GM18520 (cell line): ENCODE measurements around the gene PLEKHG3.
"Not testable (repeated sequence)": the region's sequence is repeated elsewhere in the genome, so short reads cannot be mapped to it uniquely, and the experiment has no call there.

ENCODE experiments used
- ATAC-seq: cut with Tn5 transposase; IDR thresholded peaks from one replicate; pipeline ENCODE4 v1.9.1; 2021; ENCODE audit not compliant: unreplicated experiment

PLEKHG3 gene

GRCh38 chr14:64704143-64704742 is at the start of gene PLEKHG3:
PLEKHG3 (plus strand) TSS chr14:64704424; CDS start chr14:64727632, 23,208 bp downstream.
- no peak for ATAC-seq

GRCh38 chr14:64654901-64655300 is 49.3 kb upstream of the PLEKHG3 start:
- no peak for ATAC-seq

GRCh38 chr14:64656986-64657385 is 47.2 kb upstream of the PLEKHG3 start:
- no peak for ATAC-seq

- no peak for ATAC-seq
Measured at GRCh38 chr14:64658201-64658600, 46.0 kb upstream of the PLEKHG3 start.

- not testable (repeated sequence) for ATAC-seq
Measured at GRCh38 chr14:64658700-64659264, 45.4 kb upstream of the PLEKHG3 start.

- no peak for ATAC-seq
Measured at GRCh38 chr14:64659366-64659765, 44.9 kb upstream of the PLEKHG3 start.

- ATAC-seq = no peak
Measured at GRCh38 chr14:64663174-64663573, 41.0 kb upstream of the PLEKHG3 start.

- no peak for ATAC-seq
Measured at GRCh38 chr14:64671591-64671990, 32.6 kb upstream of the PLEKHG3 start.

GRCh38 chr14:64673316-64673715 is 30.9 kb upstream of the PLEKHG3 start:
- no peak for ATAC-seq

- no peak for ATAC-seq
Measured at GRCh38 chr14:64673748-64674147, 30.5 kb upstream of the PLEKHG3 start.

GRCh38 chr14:64674829-64675228 is 29.4 kb upstream of the PLEKHG3 start:
- no peak for ATAC-seq

- ATAC-seq = no peak
Measured at GRCh38 chr14:64675312-64675711, 28.9 kb upstream of the PLEKHG3 start.

GRCh38 chr14:64676410-64677008 is 27.7 kb upstream of the PLEKHG3 start:
- no peak for ATAC-seq

- ATAC-seq = no peak
Measured at GRCh38 chr14:64680013-64680713, 24.1 kb upstream of the PLEKHG3 start.

- ATAC-seq = no peak
Measured at GRCh38 chr14:64680714-64681065, 23.5 kb upstream of the PLEKHG3 start.

GRCh38 chr14:64681796-64682710 is 22.2 kb upstream of the PLEKHG3 start:
- ATAC-seq = no peak

GRCh38 chr14:64682843-64683242 is 21.4 kb upstream of the PLEKHG3 start:
- no peak for ATAC-seq

- ATAC-seq = no peak
Measured at GRCh38 chr14:64683264-64683663, 21.0 kb upstream of the PLEKHG3 start.

GRCh38 chr14:64684091-64684490 is 20.1 kb upstream of the PLEKHG3 start:
- ATAC-seq = no peak

GRCh38 chr14:64685371-64686281 is 18.6 kb upstream of the PLEKHG3 start:
- ATAC-seq = no peak
